ENCODE measurements around the gene BIN2.
"Not testable (repeated sequence)": the region's sequence is repeated elsewhere in the genome, so short reads cannot be mapped to it uniquely, and the experiment has no call there.

DNA sequence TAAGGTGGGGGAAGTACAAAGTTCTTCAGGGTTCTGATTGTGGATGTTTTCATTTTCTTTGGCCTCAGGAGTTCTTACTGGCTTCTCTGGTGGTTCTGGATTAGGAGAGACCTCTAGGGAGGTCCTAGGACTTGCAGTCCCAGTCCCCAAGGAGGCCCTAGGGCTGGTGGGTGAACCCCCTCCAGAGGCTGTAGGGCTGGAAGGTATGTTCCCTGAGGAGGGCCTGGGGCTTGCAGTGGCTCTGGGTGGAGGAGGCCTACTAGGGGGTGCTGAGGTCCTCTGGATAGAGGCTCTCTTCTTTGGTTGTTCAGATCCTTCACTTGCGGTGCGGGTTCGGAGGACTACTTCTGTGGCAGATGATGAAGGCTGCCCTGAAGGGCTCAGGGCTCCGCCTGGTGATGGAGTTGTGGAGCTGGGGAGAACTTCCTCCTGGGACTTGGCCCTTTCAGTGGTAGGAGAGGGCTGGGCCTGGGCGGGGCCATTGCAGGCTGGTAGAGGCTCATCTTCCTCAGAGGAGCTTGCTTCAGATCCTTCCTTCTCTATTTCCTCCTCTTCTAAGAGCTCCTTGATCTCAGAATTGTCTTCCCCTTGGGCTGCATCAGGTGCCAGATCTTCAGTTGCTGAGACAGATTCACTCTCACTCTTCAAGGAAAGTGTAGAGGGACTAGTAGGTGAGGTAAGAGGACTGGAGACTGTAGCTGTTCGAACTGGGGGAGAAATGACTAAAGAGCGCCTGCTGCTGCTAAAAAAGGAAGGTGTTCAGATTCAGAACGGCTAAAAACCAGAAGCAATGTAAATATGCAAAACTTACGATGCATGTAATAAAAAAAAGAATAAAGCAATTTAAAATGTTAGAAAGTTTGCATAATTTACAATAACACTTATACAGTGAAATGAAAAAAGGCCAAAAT, 32.1 kb downstream of the BIN2 start:
- TF ChIP-seq, protein P1, sequence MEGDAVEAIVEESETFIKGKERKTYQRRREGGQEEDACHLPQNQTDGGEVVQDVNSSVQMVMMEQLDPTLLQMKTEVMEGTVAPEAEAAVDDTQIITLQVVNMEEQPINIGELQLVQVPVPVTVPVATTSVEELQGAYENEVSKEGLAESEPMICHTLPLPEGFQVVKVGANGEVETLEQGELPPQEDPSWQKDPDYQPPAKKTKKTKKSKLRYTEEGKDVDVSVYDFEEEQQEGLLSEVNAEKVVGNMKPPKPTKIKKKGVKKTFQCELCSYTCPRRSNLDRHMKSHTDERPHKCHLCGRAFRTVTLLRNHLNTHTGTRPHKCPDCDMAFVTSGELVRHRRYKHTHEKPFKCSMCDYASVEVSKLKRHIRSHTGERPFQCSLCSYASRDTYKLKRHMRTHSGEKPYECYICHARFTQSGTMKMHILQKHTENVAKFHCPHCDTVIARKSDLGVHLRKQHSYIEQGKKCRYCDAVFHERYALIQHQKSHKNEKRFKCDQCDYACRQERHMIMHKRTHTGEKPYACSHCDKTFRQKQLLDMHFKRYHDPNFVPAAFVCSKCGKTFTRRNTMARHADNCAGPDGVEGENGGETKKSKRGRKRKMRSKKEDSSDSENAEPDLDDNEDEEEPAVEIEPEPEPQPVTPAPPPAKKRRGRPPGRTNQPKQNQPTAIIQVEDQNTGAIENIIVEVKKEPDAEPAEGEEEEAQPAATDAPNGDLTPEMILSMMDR (IDR thresholded peaks at IDR 0.05), result not testable (repeated sequence)
- not testable (repeated sequence) for TF ChIP-seq SIN3A (IDR thresholded peaks at IDR 0.05; ENCODE audit: borderline replicate concordance, insufficient read depth, low read depth, low read length)

Measured in Panc1 (cell line).